ENCODE data around the gene TFG. TPM values are rescaled to one million over a fixed set of nuclear protein-coding genes. Genes with fewer than 3 reads are reported as not detected.

The TFG gene
- total and polyA plus RNA-seq, 2 of the 4 experiments (the other 2 are of a cell fraction): 47.7 to 165 TPM

DNA sequence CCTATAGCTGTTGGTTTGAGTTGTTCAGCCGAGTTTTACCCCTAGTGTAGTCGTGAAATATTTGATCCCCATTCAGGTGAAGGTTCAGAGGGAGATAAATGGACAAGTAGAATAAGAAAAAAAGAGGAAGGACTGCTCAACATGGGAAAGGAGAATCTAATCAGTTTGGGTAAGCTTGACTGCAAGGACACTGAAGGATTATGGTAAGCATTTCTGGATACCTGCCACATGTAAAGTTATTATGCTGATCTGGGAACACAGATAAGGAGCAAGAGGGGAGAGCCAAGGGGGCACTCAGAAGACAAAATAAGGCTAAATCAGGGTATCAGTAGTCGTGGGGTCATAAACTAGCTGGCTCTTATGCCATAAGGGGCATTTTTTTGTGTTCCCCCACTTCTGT lies 49.9 kb downstream of the TFG start:
- Histone ChIP-seq H4K5ac (ENCODE audit: low read depth, low read length) (no peak overlapping the region), H2AK5ac (ENCODE audit: low read depth, low read length) (no peak overlapping the region), H3K27ac (ENCODE audit: insufficient read depth, low read length) (no peak overlapping the region), H2BK120ac (ENCODE audit: low read depth, low read length) (no peak overlapping the region), H3K56ac (ENCODE audit: extremely low read depth, insufficient read depth, low read length) (no peak overlapping the region), H4K20me1 (ENCODE audit: insufficient read depth, low read length) (no peaks in the 10 kb centered on the region), H3K4me3 (ENCODE audit: insufficient read depth, low read depth, low read length) (no peak overlapping the region), H2BK5ac (ENCODE audit: low read depth, low read length, poor library complexity, severe bottlenecking) (no peak overlapping the region), H2AFZ (replicated peaks; ENCODE audit: low read length, poor library complexity) (no peak overlapping the region), H2BK15ac (ENCODE audit: low read depth, low read length) (no peak overlapping the region), H3K9me1 (ENCODE audit: insufficient read depth, low read length) (peaks cover 5% of the 10 kb centered on the region; the same call in 1 of the 2 replicates), H3K9me3 (ENCODE audit: control insufficient read depth, insufficient read depth, low read length) (no peaks in the 10 kb centered on the region), H3K79me1 (ENCODE audit: low read depth in 1 of 2, low read length in 2 of 2) (no peaks in the 10 kb centered on the region), H3K23ac (ENCODE audit: low read depth, low read length) (no peak overlapping the region), H3K4me2 (ENCODE audit: low read depth, low read length) (no peak overlapping the region), H4K91ac (ENCODE audit: insufficient read depth, low read depth, low read length) (no peak overlapping the region), H3K4me1 (ENCODE audit: control insufficient read depth, insufficient read depth, low read length) (no peaks in the 10 kb centered on the region), H3K36me3 (ENCODE audit: control insufficient read depth, insufficient read depth, low read length) (0 out of 2 replicates have a peak, but pooled peaks cover 3% of the 10 kb centered on the region), H3K9ac (ENCODE audit: low read depth, low read length) (no peak overlapping the region), H2AK9ac (replicated peaks; ENCODE audit: low read depth, low read length, poor library complexity) (no peak overlapping the region), H2BK20ac (ENCODE audit: low read depth, low read length) (no peak overlapping the region), H3K4ac (ENCODE audit: low read depth, low read length) (no peak overlapping the region), H3K27me3 (ENCODE audit: control insufficient read depth, insufficient read depth, low read length) (no peaks in the 10 kb centered on the region), H3K14ac (replicated peaks; ENCODE audit: low read depth, low read length) (no peak overlapping the region), H3K18ac (ENCODE audit: low read depth, low read length) (no peak overlapping the region), H4K8ac (ENCODE audit: low read depth in 2 of 2, low read length in 2 of 2) (no peak overlapping the region)
- no peak for DNase-seq
- POLR2A ChIA-PET (ENCODE audit: unreplicated experiment): no interaction called here
- in situ Hi-C loops (cut with MboI; ENCODE audit: low sequenced_read_pairs): no loop called here
- intact Hi-C loops (cut with micrococcal nuclease): no loop called here
- no peak for ATAC-seq (ENCODE audit: low read depth)
- WGBS, 2 experiments (ENCODE audit: extremely low coverage in 2 of 2, insufficient read length in 1 of 2): 100% methylated on average over 1 of the region's 3 CpGs; no CpG with 5 or more reads in 1 of the 2 experiments
- CTCF ChIA-PET: interaction anchor here (0.6 kb wide), 1 partner anchor 66 kb away, joined by 3 read pairs; no protein-coding TSS in a partner anchor
- dilution Hi-C loops (cut with HindIII; ENCODE audit: low sequenced_read_pairs, unreplicated experiment): no loop called here
- TF ChIP-seq MXI1 (IDR thresholded peaks at IDR 0.05; ENCODE audit: borderline replicate concordance, low read depth, low read length) (no peak), SMC3 (IDR thresholded peaks at IDR 0.05; ENCODE audit: low read depth, low read length) (no peak)
- TF ChIP-seq, protein P1, sequence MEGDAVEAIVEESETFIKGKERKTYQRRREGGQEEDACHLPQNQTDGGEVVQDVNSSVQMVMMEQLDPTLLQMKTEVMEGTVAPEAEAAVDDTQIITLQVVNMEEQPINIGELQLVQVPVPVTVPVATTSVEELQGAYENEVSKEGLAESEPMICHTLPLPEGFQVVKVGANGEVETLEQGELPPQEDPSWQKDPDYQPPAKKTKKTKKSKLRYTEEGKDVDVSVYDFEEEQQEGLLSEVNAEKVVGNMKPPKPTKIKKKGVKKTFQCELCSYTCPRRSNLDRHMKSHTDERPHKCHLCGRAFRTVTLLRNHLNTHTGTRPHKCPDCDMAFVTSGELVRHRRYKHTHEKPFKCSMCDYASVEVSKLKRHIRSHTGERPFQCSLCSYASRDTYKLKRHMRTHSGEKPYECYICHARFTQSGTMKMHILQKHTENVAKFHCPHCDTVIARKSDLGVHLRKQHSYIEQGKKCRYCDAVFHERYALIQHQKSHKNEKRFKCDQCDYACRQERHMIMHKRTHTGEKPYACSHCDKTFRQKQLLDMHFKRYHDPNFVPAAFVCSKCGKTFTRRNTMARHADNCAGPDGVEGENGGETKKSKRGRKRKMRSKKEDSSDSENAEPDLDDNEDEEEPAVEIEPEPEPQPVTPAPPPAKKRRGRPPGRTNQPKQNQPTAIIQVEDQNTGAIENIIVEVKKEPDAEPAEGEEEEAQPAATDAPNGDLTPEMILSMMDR (conservative IDR thresholded peaks at IDR 0.05; ENCODE audit: low read depth, low read length): no peak
- TF ChIP-seq, protein P2, sequence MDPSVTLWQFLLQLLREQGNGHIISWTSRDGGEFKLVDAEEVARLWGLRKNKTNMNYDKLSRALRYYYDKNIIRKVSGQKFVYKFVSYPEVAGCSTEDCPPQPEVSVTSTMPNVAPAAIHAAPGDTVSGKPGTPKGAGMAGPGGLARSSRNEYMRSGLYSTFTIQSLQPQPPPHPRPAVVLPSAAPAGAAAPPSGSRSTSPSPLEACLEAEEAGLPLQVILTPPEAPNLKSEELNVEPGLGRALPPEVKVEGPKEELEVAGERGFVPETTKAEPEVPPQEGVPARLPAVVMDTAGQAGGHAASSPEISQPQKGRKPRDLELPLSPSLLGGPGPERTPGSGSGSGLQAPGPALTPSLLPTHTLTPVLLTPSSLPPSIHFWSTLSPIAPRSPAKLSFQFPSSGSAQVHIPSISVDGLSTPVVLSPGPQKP (IDR thresholded peaks at IDR 0.05; ENCODE audit: borderline replicate concordance, low read depth, low read length): no peak
- BruUV-seq (replicated peaks): no TSS peak

Measured in IMR-90 (cell line).